Body of pancreas (tissue), 4 donors: Measurements from ENCODE around the gene HAGHL. TPM values are rescaled to one million over a fixed set of nuclear protein-coding genes. Genes with fewer than 3 reads are reported as not detected.

Experiments
- ATAC-seq: fragments of 150-250 bp; one replicate; pipeline ENCODE4 v1.9.1; 2016
- DNase-seq, 4 donors: peaks; one replicate each; pipeline ENCODE4 v3.0.0-alpha.2; 2019
- H3K27ac ChIP-seq, 4 donors: fragments of 200-600 bp; sonication (generic); 1 replicate in 3 of 4; 2 replicates in 1 of 4; pipeline versions ENCODE4 v1.5.1 to v1.6.1; 2016 to 2019; ENCODE audit warnings: mild to moderate bottlenecking in 1 of 4, mixed read lengths in 1 of 4, moderate library complexity in 1 of 4
- H3K27me3 ChIP-seq, 2 donors: fragments of 200-600 bp; sonication (generic); one replicate each; pipeline ENCODE4 v1.6.0; 2016; ENCODE audit warnings: mild to moderate bottlenecking in 1 of 2
- H3K36me3 ChIP-seq, 2 donors: fragments of 200-600 bp; sonication (generic); replicated peaks in 1 of 2; 2 replicates each; pipeline ENCODE4 v1.5.1; 2016; ENCODE audit warnings: low read depth in 2 of 2; ENCODE audit not compliant: insufficient read depth in 1 of 2
- H3K4me1 ChIP-seq: fragments of 200-600 bp; sonication (generic); one replicate; pipeline ENCODE4 v1.6.0; 2016
- H3K4me3 ChIP-seq, 2 donors: fragments of 200-600 bp; sonication (generic); 1 replicate in 1 of 2; 2 replicates in 1 of 2; pipeline ENCODE4 v1.5.1; 2016 to 2019
- H3K9me3 ChIP-seq, 3 donors: fragments of 200-600 bp; sonication (generic); 1 replicate in 2 of 3; 2 replicates in 1 of 3; pipeline ENCODE4 v1.5.1; 2016
- CTCF ChIP-seq, 7 experiments: fragments of 450-650 bp in 4 of 7; fragments of 200-600 bp in 3 of 7; sonication (generic) in 3 of 7; IDR thresholded peaks; one replicate each; pipeline ENCODE4 v1.5.1; 2016 to 2019; ENCODE audit warnings: antibody characterized with exemption in 7 of 7
- POLR2A ChIP-seq, 3 donors: fragments of 450-650 bp; IDR thresholded peaks; one replicate each; pipeline ENCODE4 v1.6.1; 2016; ENCODE audit warnings: antibody characterized with exemption in 3 of 3, mild to moderate bottlenecking in 2 of 3
- WGBS, 2 donors: methylation state at CpG; one replicate each; pipeline ENCODE4 v1.1.5; 2017; 5-methylcytosine and 5-hydroxymethylcytosine counted together
- intact Hi-C: fragments of 100-400 bp; cut with DNase I; formaldehyde crosslinking; loops from one replicate; pipeline ENCODE4 v1.15.1; 2023
- total RNA-seq, 2 donors: library from RNA; depleted of rRNA; stranded (reverse); fragments of >200 nt; gene quantifications; one replicate each; pipeline ENCODE4 v1.1.0, GENCODE V29; 2016

The HAGHL gene
- 1 to 10 TPM in 1 of 2 donors, not detected in 1; 2.6 TPM for total RNA-seq

GRCh38 chr16:726438-727290, at the start of gene HAGHL, which contains the start of gene CCDC78:
Gene HAGHL, plus strand, starts transcription at chr16:727106. Its CDS starts 404 bp downstream, at chr16:727510.
Gene CCDC78, minus strand, starts transcription at chr16:726443. Its CDS starts 76 bp downstream, at chr16:726367.
- peaks cover 38% of the 10 kb centered on the region for H3K4me1 ChIP-seq
- H3K27me3 ChIP-seq, result peaks cover 0 to 7% of the 10 kb centered on the region in 2 donors
- intact Hi-C loops, result no loop called here
- TF ChIP-seq CTCF (IDR thresholded peaks at IDR 0.05), result no peak
- no peak for TF ChIP-seq POLR2A (IDR thresholded peaks at IDR 0.05)
- 0 to 1% methylated on average over 5 to 65 of the region's 88 CpGs for WGBS, 2 donors
- H3K4me3 ChIP-seq, result no peak within 1 kb of the TSS
- no peaks in the 10 kb centered on the region for H3K9me3 ChIP-seq
- DNase-seq (peak in 3 of 4 donors; percentile 42 to 58 (median 54)), ATAC-seq (peak; percentile 32)
- no peaks in the 10 kb centered on the region for H3K36me3 ChIP-seq
- no peak within 1 kb of the TSS for H3K27ac ChIP-seq

GRCh38 chr16:677316-678190, 49.4 kb upstream of the HAGHL start:
- ATAC-seq (no peak), DNase-seq (no peak)
- Histone ChIP-seq H3K4me3 (no peak overlapping the region), H3K9me3 (no peaks in the 10 kb centered on the region), H3K4me1 (peaks cover 52% of the 10 kb centered on the region), H3K36me3 (peaks cover 9 to 11% of the 10 kb centered on the region in 2 donors), H3K27me3 (no peaks in the 10 kb centered on the region), H3K27ac (no peak overlapping the region)
- WGBS, 2 donors, result 69 to 80% methylated on average over 40 to 55 of the region's 57 CpGs
- intact Hi-C loops, result no loop called here
- TF ChIP-seq POLR2A (IDR thresholded peaks at IDR 0.05), result no peak
- TF ChIP-seq CTCF (IDR thresholded peaks at IDR 0.05), result no peak

GRCh38 chr16:678209-678857, 48.6 kb upstream of the HAGHL start:
- Histone ChIP-seq H3K4me3 (no peak overlapping the region), H3K9me3 (no peaks in the 10 kb centered on the region), H3K4me1 (peaks cover 60% of the 10 kb centered on the region), H3K36me3 (peaks cover 7 to 12% of the 10 kb centered on the region in 2 donors), H3K27me3 (no peaks in the 10 kb centered on the region), H3K27ac (peak overlapping the region in 1 of 4 donors; percentile 90)
- 69 to 74% methylated on average over 8 to 21 of the region's 21 CpGs for WGBS, 2 donors
- intact Hi-C loops, result no loop called here
- DNase-seq (no peak), ATAC-seq (no peak)
- no peak for TF ChIP-seq CTCF (IDR thresholded peaks at IDR 0.05)
- no peak for TF ChIP-seq POLR2A (IDR thresholded peaks at IDR 0.05)

DNA sequence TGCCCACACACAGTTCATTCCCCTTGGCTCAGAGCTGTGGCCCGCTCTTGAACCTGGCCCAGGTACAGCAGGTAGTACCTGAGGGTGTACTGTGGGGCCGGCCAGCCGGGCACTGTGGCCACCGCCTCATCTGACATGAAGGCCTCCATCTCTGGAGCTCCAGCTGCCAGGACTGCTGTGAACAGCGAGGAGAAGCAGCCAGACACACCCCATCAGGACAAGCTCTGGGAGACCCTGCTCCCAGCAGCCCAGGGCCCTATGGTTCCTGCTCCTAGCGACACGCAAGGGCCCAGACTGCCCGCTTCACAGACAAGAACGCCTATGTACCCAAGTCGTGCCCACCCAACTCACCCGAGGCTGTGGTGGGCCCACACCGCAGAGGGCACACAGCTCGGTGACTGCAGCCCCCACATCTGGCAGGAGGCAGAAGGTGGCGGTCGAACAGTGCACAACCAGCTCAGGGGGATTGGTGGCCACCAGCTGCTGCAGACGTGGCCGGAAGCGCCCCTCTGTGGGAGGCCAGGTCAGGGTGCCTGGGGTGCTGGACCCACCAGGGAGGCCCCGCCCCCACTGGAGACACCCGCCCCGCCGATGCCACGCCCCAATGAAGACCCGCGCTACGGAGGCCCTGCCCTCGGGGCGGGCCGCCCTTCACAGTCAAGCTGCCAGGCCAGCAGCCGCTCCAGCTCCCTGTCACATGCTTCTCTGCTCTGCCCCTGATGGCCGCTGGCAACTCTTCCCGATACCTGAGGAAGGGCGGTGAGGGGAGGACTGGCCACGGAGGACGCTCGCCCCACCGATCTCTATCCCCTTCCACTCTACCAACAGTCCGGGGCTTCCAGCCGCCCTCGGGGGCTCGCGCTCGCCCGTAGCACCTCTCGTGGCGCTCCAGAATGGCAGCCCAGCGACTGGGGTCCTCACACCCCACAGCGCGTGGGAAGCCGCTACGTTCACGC, 47.8 kb upstream of the HAGHL start:
- Histone ChIP-seq H3K36me3 (peaks cover 7 to 12% of the 10 kb centered on the region in 2 donors), H3K27me3 (no peaks in the 10 kb centered on the region), H3K4me1 (peaks cover 65% of the 10 kb centered on the region), H3K27ac (peak overlapping the region; percentile 86 to 95 (median 92)), H3K9me3 (no peaks in the 10 kb centered on the region), H3K4me3 (no peak overlapping the region)
- ATAC-seq (peak; percentile 41), DNase-seq (peak; percentile 77 to 87 (median 86))
- intact Hi-C loops, result no loop called here
- TF ChIP-seq CTCF (IDR thresholded peaks at IDR 0.05) (no peak), POLR2A (IDR thresholded peaks at IDR 0.05) (peak in 2 of 3 donors; percentile 39 to 45)
- WGBS, 2 donors, result 28 to 65% methylated on average over 4 to 49 of the region's 52 CpGs
